ENCODE results near the gene GALNT13. TPM values are rescaled to one million over a fixed set of nuclear protein-coding genes. Genes with fewer than 3 reads are reported as not detected.

The GALNT13 gene
- total and polyA plus RNA-seq, 2 donors (not counting 1 experiment from before 2014, with no cell fraction given) = not detected

- WGBS (ENCODE audit: insufficient coverage) = no CpG with 5 or more reads among the region's 2 CpGs
Measured at GRCh38 chr2:154193246-154193645, 321.5 kb downstream of the GALNT13 start.

More at GRCh38 chr2:154193246-154193645, 321.5 kb downstream of the GALNT13 start:
- Mint-ChIP-seq H3K9me3 (ENCODE audit: insufficient read depth) (no peaks in the 10 kb centered on the region), H3K4me1 (no peaks in the 10 kb centered on the region), H3K4me3 (no peak overlapping the region), H3K27ac (no peak overlapping the region), H3K27me3 (no peaks in the 10 kb centered on the region)
- no peaks in the 10 kb centered on the region for H4K20me1 ChIP-seq (ENCODE audit: control insufficient read depth, insufficient read depth, low read length, poor library complexity, severe bottlenecking)
- no peaks in the 10 kb centered on the region for H3K79me2 ChIP-seq (ENCODE audit: control insufficient read depth, insufficient read depth, low read length)
- no peak overlapping the region for H3K27ac ChIP-seq (ENCODE audit: low read length in 2 of 2)
- H3K4me1 ChIP-seq (ENCODE audit: control insufficient read depth in 2 of 2, insufficient read depth in 2 of 2, low read length in 2 of 2) = no peaks in the 10 kb centered on the region
- H3K9me3 ChIP-seq (ENCODE audit: control extremely low read depth in 1 of 3, control insufficient read depth in 2 of 3, insufficient read depth in 1 of 3, low read length in 2 of 3) = peaks cover 0 to 8% (median 0%) of the 10 kb centered on the region in 3 donors
- no peak for TF ChIP-seq CTCF (IDR thresholded peaks at IDR 0.05)
- no peak for TF ChIP-seq EZH2 (IDR thresholded peaks at IDR 0.05; ENCODE audit: borderline replicate concordance, insufficient read depth, low read depth, low read length, poor library complexity, severe bottlenecking)
- DNase-seq = no peak
- ChIA-PET CTCF (no interaction called here), POLR2A (no interaction called here)
- no peak overlapping the region for H2AFZ ChIP-seq (ENCODE audit: insufficient read depth, low read depth, low read length, poor library complexity, severe bottlenecking)
- intact Hi-C loops (cut with micrococcal nuclease) = no loop called here
- no peaks in the 10 kb centered on the region for H3K36me3 ChIP-seq (replicated peaks in 1 of 2; ENCODE audit: control extremely low read depth in 1 of 2, control insufficient read depth in 1 of 2, extremely low read depth in 1 of 2, insufficient read depth in 2 of 2, low read length in 1 of 2)
- H3K4me2 ChIP-seq (replicated peaks; ENCODE audit: low read depth, low read length, poor library complexity, severe bottlenecking) = no peak overlapping the region
- no peak overlapping the region for H3K4me3 ChIP-seq (ENCODE audit: control extremely low read depth in 1 of 5, extremely low read depth in 1 of 5, insufficient read depth in 1 of 5, low read depth in 2 of 5, low read length in 4 of 5)
- no peaks in the 10 kb centered on the region for H3K27me3 ChIP-seq (replicated peaks in 1 of 4; ENCODE audit: control extremely low read depth in 1 of 4, control insufficient read depth in 3 of 4, insufficient read depth in 4 of 4, low read length in 3 of 4)
- no peak overlapping the region for H3K9ac ChIP-seq (ENCODE audit: low read length)
- no peak for ATAC-seq (ENCODE audit: low read depth)
